WI38 (cell line): Measurements from ENCODE around the gene TYSND1.

Experiments used
- H3K4me3 ChIP-seq: 2 replicates; pipeline ENCODE4 v1.5.1; 2011; ENCODE audit warnings: low read depth, mild to moderate bottlenecking, control low read depth, low read length
- CTCF ChIP-seq: IDR thresholded peaks from 2 replicates; pipeline ENCODE4 v1.5.1; 2012; ENCODE audit warnings: low read depth, mild to moderate bottlenecking, control low read depth, low read length

Gene TYSND1

GRCh38 chr10:70093335-70093944, 53.1 kb downstream of the TYSND1 start:
- H3K4me3 ChIP-seq = no peak overlapping the region

GRCh38 chr10:70092389-70092718, 54.1 kb downstream of the TYSND1 start:
- no peak overlapping the region for H3K4me3 ChIP-seq
- no peak for TF ChIP-seq CTCF

More at GRCh38 chr10:70093335-70093944, 53.1 kb downstream of the TYSND1 start:
- no peak for TF ChIP-seq CTCF

GRCh38 chr10:70090951-70091350, 55.5 kb downstream of the TYSND1 start:
- no peak for TF ChIP-seq CTCF

GRCh38 chr10:70090013-70090412, 56.5 kb downstream of the TYSND1 start:
- no peak for TF ChIP-seq CTCF
- no peak overlapping the region for H3K4me3 ChIP-seq

More at GRCh38 chr10:70090951-70091350, 55.5 kb downstream of the TYSND1 start:
- no peak overlapping the region for H3K4me3 ChIP-seq

GRCh38 chr10:70088308-70088698, 58.2 kb downstream of the TYSND1 start:
- no peak for TF ChIP-seq CTCF
- no peak overlapping the region for H3K4me3 ChIP-seq
